Tibial nerve (tissue), 4 donors: ENCODE measurements around the gene A4GALT. TPM values are rescaled to one million over a fixed set of nuclear protein-coding genes. Genes with fewer than 3 reads are reported as not detected.

Experiments used
- DNase-seq, 2 donors: peaks; one replicate each; pipeline ENCODE4 v3.0.0-alpha.2; 2019; ENCODE audit warnings: low spot score in 2 of 2
- H3K27ac ChIP-seq, 4 donors: fragments of 200-600 bp; sonication (generic) in 3 of 4; one replicate each; pipeline ENCODE4 v1.5.1; 2017 to 2019; ENCODE audit warnings: mild to moderate bottlenecking in 1 of 4
- H3K27me3 ChIP-seq, 2 donors: fragments of 200-600 bp; sonication (generic) in 1 of 2; one replicate each; pipeline versions ENCODE4 v1.5.1 to v1.6.0; 2017 to 2019
- H3K36me3 ChIP-seq, 3 donors: fragments of 200-600 bp; sonication (generic); one replicate each; pipeline ENCODE4 v1.5.1; 2018 to 2019
- H3K4me1 ChIP-seq, 4 donors: fragments of 200-600 bp; sonication (generic) in 3 of 4; one replicate each; pipeline ENCODE4 v1.5.1; 2017 to 2019
- H3K4me3 ChIP-seq, 4 donors: fragments of 200-600 bp; sonication (generic) in 3 of 4; one replicate each; pipeline ENCODE4 v1.5.1; 2017 to 2019; ENCODE audit warnings: mild to moderate bottlenecking in 1 of 4, moderate library complexity in 1 of 4
- H3K9me3 ChIP-seq, 4 donors: fragments of 200-600 bp; sonication (generic) in 3 of 4; one replicate each; pipeline ENCODE4 v1.5.1; 2017 to 2019
- CTCF ChIP-seq, 5 experiments: fragments of 200-600 bp in 3 of 5; fragments of 450-650 bp in 2 of 5; sonication (generic) in 3 of 5; IDR thresholded peaks; one replicate each; pipeline ENCODE4 v1.5.1; 2016 to 2019; ENCODE audit warnings: antibody characterized with exemption in 5 of 5, mild to moderate bottlenecking in 3 of 5, moderate library complexity in 2 of 5
- EP300 ChIP-seq, 2 donors: sonication (generic); formaldehyde crosslinking; IDR thresholded peaks; one replicate each; pipeline ENCODE4 v1.6.1; 2017; ENCODE audit warnings: antibody characterized with exemption in 2 of 2, mild to moderate bottlenecking in 1 of 2
- POLR2A ChIP-seq, 2 donors: fragments of 450-650 bp; IDR thresholded peaks; one replicate each; pipeline ENCODE4 v1.6.1; 2017; ENCODE audit warnings: antibody characterized with exemption in 2 of 2, mild to moderate bottlenecking in 2 of 2, moderate library complexity in 2 of 2
- WGBS, 2 donors: methylation state at CpG; one replicate each; pipeline ENCODE4 v1.1.5; 2018; 5-methylcytosine and 5-hydroxymethylcytosine counted together
- total RNA-seq, 4 donors: library from RNA; depleted of rRNA; stranded (reverse); fragments of >200 nt; gene quantifications; one replicate each; pipeline ENCODE4 v1.1.0, GENCODE V29; 2016

The A4GALT gene
- total RNA-seq, 4 donors from 2014 or later: 73.0 to 146 (median 99.0) TPM

GRCh38 chr22:42721045-42721434 lies 370 bp upstream of the A4GALT start:
- Histone ChIP-seq H3K9me3 (no peaks in the 10 kb centered on the region), H3K4me1 (peaks cover 0 to 50% (median 16%) of the 10 kb centered on the region in 4 donors), H3K4me3 (peak overlapping the region; percentile 37 to 95 (median 54)), H3K27ac (peak overlapping the region in 3 of 4 donors; percentile 81 to 95 (median 88)), H3K36me3 (no peaks in the 10 kb centered on the region), H3K27me3 (peaks cover 0 to 40% of the 10 kb centered on the region in 2 donors)
- 2 to 3% methylated on average over 20 to 22 of the region's 22 CpGs for WGBS, 2 donors
- TF ChIP-seq EP300 (IDR thresholded peaks at IDR 0.05): no peak
- no peak for TF ChIP-seq POLR2A (IDR thresholded peaks at IDR 0.05)
- TF ChIP-seq CTCF (IDR thresholded peaks at IDR 0.05): no peak
- DNase-seq: no peak

GRCh38 chr22:42719656-42720262 lies 911 bp downstream of the A4GALT start:
- TF ChIP-seq EP300 (IDR thresholded peaks at IDR 0.05) (no peak), CTCF (IDR thresholded peaks at IDR 0.05) (no peak), POLR2A (IDR thresholded peaks at IDR 0.05) (no peak)
- Histone ChIP-seq H3K4me1 (peaks cover 0 to 53% (median 16%) of the 10 kb centered on the region in 4 donors), H3K4me3 (peak overlapping the region; percentile 52 to 95 (median 56)), H3K27me3 (peaks cover 0 to 40% of the 10 kb centered on the region in 2 donors), H3K9me3 (no peaks in the 10 kb centered on the region), H3K36me3 (no peaks in the 10 kb centered on the region), H3K27ac (peak overlapping the region; percentile 53 to 95 (median 84))
- no peak for DNase-seq
- 9 to 17% methylated on average over 14 to 35 of the region's 37 CpGs for WGBS, 2 donors

DNA sequence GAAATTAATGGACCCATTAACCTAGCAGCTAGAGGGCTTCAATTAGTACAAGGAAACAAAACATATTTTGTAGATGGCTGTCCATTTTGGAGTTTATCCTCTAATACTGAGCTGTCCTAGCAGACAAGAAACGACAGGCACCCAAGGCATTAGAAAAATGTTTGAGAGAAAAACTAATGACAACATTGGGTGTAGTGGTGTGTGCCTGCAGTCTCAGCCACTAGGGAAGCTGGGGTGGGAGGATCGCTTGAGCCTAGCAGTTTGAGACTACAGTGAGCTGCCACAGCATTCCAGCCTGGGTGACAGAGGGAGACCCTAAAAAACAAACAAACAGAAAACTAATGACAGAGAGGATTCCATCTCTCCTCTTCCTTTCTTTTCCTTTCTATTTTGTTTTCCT lies 1.5 kb downstream of the A4GALT start:
- DNase-seq: no peak
- Histone ChIP-seq H3K36me3 (no peaks in the 10 kb centered on the region), H3K4me1 (peaks cover 0 to 53% (median 16%) of the 10 kb centered on the region in 4 donors), H3K9me3 (no peaks in the 10 kb centered on the region), H3K4me3 (peak overlapping the region; percentile 52 to 95 (median 56)), H3K27me3 (peaks cover 0 to 40% of the 10 kb centered on the region in 2 donors), H3K27ac (peak overlapping the region; percentile 53 to 95 (median 84))
- TF ChIP-seq POLR2A (IDR thresholded peaks at IDR 0.05) (no peak), CTCF (IDR thresholded peaks at IDR 0.05) (peak in 1 of 5 experiments; percentile 28), EP300 (IDR thresholded peaks at IDR 0.05) (no peak)
- WGBS, 2 donors: 14 to 32% methylated on average over 2 of the region's 2 CpGs

DNA sequence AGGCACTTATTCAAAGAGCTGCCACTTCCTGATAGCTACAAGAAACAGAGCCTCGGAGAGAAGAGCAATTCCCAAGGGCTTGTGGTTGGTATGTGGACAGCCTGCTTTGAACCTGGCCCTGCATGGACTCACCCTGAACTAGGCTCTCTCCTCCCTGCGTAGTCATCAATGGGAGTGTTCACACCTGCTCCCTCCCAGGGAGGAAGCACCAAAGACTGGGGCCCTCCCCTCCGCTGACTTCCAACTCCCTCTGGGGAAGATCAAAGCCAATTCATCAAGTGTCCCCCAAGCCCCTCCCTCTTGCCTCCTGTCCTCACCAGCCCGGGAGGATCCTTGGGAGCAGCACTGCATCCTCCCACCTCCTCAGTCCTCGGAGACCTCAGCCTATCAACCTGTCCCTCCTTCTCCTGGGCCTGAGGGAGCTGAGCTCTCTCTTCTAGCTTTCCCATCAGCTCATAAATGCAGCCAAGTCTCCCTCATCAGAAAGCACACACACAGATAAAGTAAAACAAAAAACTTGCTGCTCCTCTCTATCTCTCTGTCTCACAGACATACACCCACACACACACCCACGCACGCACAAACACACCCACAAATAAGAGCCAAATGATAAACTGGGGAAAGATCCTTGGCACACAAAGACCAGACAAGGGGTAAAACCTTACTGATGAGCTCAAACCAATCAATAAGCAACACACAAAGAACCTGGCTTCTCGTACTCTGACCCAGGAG lies 3.3 kb downstream of the A4GALT start:
- Histone ChIP-seq H3K27ac (peak overlapping the region in 3 of 4 donors; percentile 34 to 65 (median 60)), H3K9me3 (no peaks in the 10 kb centered on the region), H3K4me1 (peaks cover 0 to 59% (median 16%) of the 10 kb centered on the region in 4 donors), H3K36me3 (peaks cover 0 to 8% (median 0%) of the 10 kb centered on the region in 3 donors), H3K27me3 (peaks cover 0 to 28% of the 10 kb centered on the region in 2 donors), H3K4me3 (peak overlapping the region in 2 of 4 donors; percentile 12 to 95)
- 42 to 45% methylated on average over 8 of the region's 8 CpGs for WGBS, 2 donors
- TF ChIP-seq EP300 (IDR thresholded peaks at IDR 0.05): no peak
- no peak for TF ChIP-seq CTCF (IDR thresholded peaks at IDR 0.05)
- no peak for TF ChIP-seq POLR2A (IDR thresholded peaks at IDR 0.05)
- DNase-seq: no peak

DNA sequence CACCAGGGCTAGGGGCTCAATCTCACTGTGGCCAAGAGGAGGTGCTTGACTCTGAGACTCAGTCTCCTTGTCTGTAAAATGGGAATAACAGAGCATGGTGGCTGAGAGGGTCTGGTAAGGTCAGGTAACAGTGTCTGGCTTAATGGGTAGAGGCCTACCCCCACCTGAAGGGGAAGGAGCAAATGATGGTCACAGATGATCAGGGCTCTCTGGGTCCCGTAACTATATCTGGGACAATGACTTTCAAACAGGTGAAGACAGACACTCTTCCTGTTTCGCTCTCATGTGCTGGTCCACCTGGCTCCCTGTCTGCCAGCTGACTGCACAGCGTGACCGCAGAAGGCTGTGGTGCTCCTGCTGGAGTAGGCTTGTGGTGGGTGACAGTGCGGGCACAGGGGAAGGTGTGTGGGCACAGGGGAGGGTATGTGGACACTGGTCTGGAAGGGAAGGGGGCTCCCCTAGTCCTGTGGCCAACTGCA lies 4.0 kb downstream of the A4GALT start:
- H3K4me1 ChIP-seq: peaks cover 0 to 66% (median 15%) of the 10 kb centered on the region in 4 donors
- peak overlapping the region in 1 of 4 donors; percentile 95 for H3K4me3 ChIP-seq
- TF ChIP-seq POLR2A (IDR thresholded peaks at IDR 0.05) (no peak), CTCF (IDR thresholded peaks at IDR 0.05) (no peak), EP300 (IDR thresholded peaks at IDR 0.05) (no peak)
- H3K27ac ChIP-seq: peak overlapping the region in 3 of 4 donors; percentile 34 to 65 (median 60)
- no peak for DNase-seq
- H3K27me3 ChIP-seq: peaks cover 0 to 27% of the 10 kb centered on the region in 2 donors
- 92 to 98% methylated on average over 5 of the region's 5 CpGs for WGBS, 2 donors
- H3K9me3 ChIP-seq: no peaks in the 10 kb centered on the region
- peaks cover 0 to 8% (median 0%) of the 10 kb centered on the region in 3 donors for H3K36me3 ChIP-seq
